ENCODE data around the gene GGN. TPM values are rescaled to one million over a fixed set of nuclear protein-coding genes. Genes with fewer than 3 reads are reported as not detected.

GGN gene
- polyA plus RNA-seq, 1 donor (not counting 4 experiments of a cell fraction or from before 2014, with no cell fraction given) = not detected

GRCh38 chr19:38417544-38418506 is 30.0 kb upstream of the GGN start:
- Histone ChIP-seq H3K9me1 (ENCODE audit: control insufficient read depth, extremely low read depth, insufficient read depth, low read length) (no peaks in the 10 kb centered on the region), H2AFZ (ENCODE audit: control insufficient read depth, low read length) (peak overlapping the region; percentile 30), H3K79me2 (ENCODE audit: control insufficient read depth, insufficient read depth, low read length) (no peaks in the 10 kb centered on the region), H3K4me1 (ENCODE audit: control insufficient read depth, extremely low read depth, insufficient read depth, low read length) (peaks cover 9% of the 10 kb centered on the region), H3K36me3 (ENCODE audit: control insufficient read depth in 2 of 2, extremely low read depth in 1 of 2, insufficient read depth in 2 of 2, low read length in 2 of 2) (no peaks in the 10 kb centered on the region), H3K9me3 (ENCODE audit: control insufficient read depth, low read depth, low read length) (no peaks in the 10 kb centered on the region), H3K27ac (ENCODE audit: control insufficient read depth, insufficient read depth, low read length) (no peak overlapping the region), H3K4me2 (ENCODE audit: control insufficient read depth, extremely low read depth, insufficient read depth, low read depth, low read length) (peak overlapping the region; percentile 77), H3K4me3 (ENCODE audit: control insufficient read depth in 2 of 3, extremely low read depth in 1 of 3, insufficient read depth in 2 of 3, low read depth in 1 of 3, low read length in 3 of 3) (peak overlapping the region; percentile 24 to 48 (median 46)), H4K20me1 (ENCODE audit: control insufficient read depth, extremely low read depth, insufficient read depth, low read length) (no peaks in the 10 kb centered on the region), H3K9ac (ENCODE audit: control insufficient read depth, extremely low read depth, insufficient read depth, low read length) (no peak overlapping the region), H3K27me3 (ENCODE audit: control insufficient read depth, extremely low read depth, insufficient read depth, low read length) (peaks cover 13% of the 10 kb centered on the region)
- dilution Hi-C loops (cut with MboI; ENCODE audit: extremely low pct_ligation_motif_present, low sequenced_read_pairs) = no loop called here
- DNase-seq (ENCODE audit: low read depth, low spot score) (peak; percentile 28), FAIRE-seq (no peak)
- no peak for TF ChIP-seq EZH2 (IDR thresholded peaks at IDR 0.05; ENCODE audit: low read length)
- TF ChIP-seq CTCF (optimal IDR thresholded peaks at IDR 0.05 in 1 of 3, IDR thresholded peaks at IDR 0.05 in 1 of 3, conservative IDR thresholded peaks at IDR 0.05 in 1 of 3; ENCODE audit: extremely low read depth in 1 of 3, insufficient read depth in 2 of 3, low read length in 3 of 3) = peak in 1 of 3 experiments; percentile 2

GRCh38 chr19:38417146-38417543 is 29.3 kb upstream of the GGN start:
- FAIRE-seq (no peak), DNase-seq (ENCODE audit: low read depth, low spot score) (no peak)
- Histone ChIP-seq H3K27ac (ENCODE audit: control insufficient read depth, insufficient read depth, low read length) (no peak overlapping the region), H2AFZ (ENCODE audit: control insufficient read depth, low read length) (no peak overlapping the region), H3K4me2 (ENCODE audit: control insufficient read depth, extremely low read depth, insufficient read depth, low read depth, low read length) (no peak overlapping the region), H4K20me1 (ENCODE audit: control insufficient read depth, extremely low read depth, insufficient read depth, low read length) (no peaks in the 10 kb centered on the region), H3K9ac (ENCODE audit: control insufficient read depth, extremely low read depth, insufficient read depth, low read length) (no peak overlapping the region), H3K27me3 (ENCODE audit: control insufficient read depth, extremely low read depth, insufficient read depth, low read length) (peaks cover 12% of the 10 kb centered on the region), H3K9me1 (ENCODE audit: control insufficient read depth, extremely low read depth, insufficient read depth, low read length) (no peaks in the 10 kb centered on the region), H3K79me2 (ENCODE audit: control insufficient read depth, insufficient read depth, low read length) (no peaks in the 10 kb centered on the region), H3K9me3 (ENCODE audit: control insufficient read depth, low read depth, low read length) (no peaks in the 10 kb centered on the region), H3K4me1 (ENCODE audit: control insufficient read depth, extremely low read depth, insufficient read depth, low read length) (peaks cover 9% of the 10 kb centered on the region), H3K36me3 (ENCODE audit: control insufficient read depth in 2 of 2, extremely low read depth in 1 of 2, insufficient read depth in 2 of 2, low read length in 2 of 2) (no peaks in the 10 kb centered on the region), H3K4me3 (ENCODE audit: control insufficient read depth in 2 of 3, extremely low read depth in 1 of 3, insufficient read depth in 2 of 3, low read depth in 1 of 3, low read length in 3 of 3) (no peak overlapping the region)
- TF ChIP-seq EZH2 (IDR thresholded peaks at IDR 0.05; ENCODE audit: low read length) = no peak
- TF ChIP-seq CTCF (optimal IDR thresholded peaks at IDR 0.05 in 1 of 3, IDR thresholded peaks at IDR 0.05 in 1 of 3, conservative IDR thresholded peaks at IDR 0.05 in 1 of 3; ENCODE audit: extremely low read depth in 1 of 3, insufficient read depth in 2 of 3, low read length in 3 of 3) = no peak
- dilution Hi-C loops (cut with MboI; ENCODE audit: extremely low pct_ligation_motif_present, low sequenced_read_pairs) = no loop called here
